ENCODE data around the gene NFASC.

Gene NFASC

DNA sequence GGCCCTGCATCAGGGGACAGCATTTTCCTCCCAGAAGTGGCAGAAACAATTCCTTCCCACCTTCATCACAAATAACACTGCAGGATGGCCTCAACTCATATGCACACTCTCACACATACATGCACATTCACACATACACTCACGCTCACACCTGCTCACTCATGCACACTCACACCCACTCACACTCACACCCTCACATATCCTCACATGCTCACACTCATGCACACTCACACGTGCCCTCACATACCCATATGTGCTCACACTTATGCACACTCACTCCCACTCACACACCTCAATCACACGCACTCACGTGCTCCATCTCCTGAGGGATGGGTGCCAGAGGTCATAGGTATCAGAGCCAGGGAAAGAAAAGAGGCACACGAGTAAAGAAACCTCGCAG, 77.1 kb downstream of the NFASC start:
- no peak overlapping the region for H3K27ac ChIP-seq
- DNase-seq (ENCODE audit: low read depth, low spot score) = no peak

DNA sequence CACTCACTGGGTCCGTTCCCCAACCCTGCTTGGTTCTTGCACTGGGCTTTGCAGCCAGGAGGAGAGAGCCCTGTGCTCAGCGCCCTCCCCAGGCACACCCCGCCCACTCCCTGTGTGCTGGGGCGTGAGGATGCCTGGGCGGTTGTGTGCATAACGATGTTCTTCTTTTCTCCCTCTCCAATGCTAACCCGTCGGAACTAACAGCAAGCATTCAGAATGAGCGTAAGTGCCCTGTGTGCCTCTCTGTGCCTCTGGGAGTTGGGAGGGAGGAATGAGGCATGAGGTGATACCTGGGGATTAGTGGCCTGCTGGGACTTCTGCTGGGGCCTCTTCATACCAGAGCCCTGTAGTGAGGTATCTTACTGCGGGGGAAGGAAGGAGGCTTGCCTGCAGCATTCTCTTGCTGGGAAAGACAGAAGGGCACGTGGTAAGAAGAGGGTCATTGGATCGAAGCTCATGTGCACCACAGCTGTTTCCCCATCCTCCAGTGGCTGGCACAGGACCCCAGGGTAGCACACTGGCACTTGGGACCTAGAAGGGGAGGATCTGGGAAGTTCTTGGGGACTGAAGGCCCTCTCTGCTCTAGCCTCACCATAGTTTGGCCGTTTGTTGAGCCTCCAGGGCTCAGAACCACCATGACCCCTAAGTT, 79.8 kb downstream of the NFASC start:
- no peak for DNase-seq (ENCODE audit: low read depth, low spot score)
- no peak overlapping the region for H3K27ac ChIP-seq

DNA sequence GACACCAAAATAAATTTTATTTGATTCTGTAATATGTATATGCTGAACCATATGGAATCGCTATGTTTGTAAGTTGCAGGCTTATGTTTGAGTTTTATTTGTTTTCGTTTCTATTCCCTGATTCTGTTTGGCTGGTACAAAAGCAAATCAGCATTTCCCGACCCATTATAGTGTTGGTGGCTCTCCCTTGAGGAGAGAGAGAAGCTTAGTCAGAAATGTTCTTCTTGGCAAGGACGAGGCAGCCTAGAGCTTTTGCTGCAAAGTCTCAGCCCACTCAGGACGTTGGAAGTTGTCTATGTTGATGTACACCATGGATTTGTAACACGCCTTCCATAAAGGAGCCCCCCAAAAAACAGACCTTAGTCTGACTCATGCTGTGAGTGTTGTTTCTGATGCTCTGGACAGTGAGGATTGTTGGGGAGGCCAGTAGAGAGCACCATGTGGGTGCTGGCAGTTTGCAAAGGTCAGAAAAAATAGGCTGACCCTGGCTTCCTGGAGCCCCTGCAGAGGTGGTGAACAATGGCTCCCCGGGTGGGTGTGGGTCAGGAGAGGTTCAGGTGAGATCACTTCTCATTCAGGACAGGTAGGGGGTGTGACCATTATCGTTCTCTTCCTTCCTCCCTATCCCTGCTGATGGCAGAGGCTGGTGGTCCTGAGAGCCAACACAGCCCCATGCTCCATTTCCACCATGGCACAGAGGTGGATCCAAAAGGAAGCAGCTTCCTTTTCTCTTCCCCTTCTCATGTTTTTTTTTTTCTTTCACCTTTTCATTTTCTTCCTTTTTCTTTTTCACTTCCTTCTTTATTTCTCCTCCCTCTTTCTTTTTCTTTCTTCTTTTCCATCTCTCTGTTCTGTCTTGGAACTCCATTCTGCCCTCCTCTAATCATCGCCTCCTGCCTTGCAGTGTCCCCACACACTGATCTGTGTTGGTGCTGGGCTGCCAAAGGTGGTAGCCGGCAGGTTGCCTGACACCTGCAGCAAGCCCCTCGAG, 88.0 kb downstream of the NFASC start:
- DNase-seq (ENCODE audit: low read depth, low spot score) = no peak
- no peak overlapping the region for H3K27ac ChIP-seq

DNA sequence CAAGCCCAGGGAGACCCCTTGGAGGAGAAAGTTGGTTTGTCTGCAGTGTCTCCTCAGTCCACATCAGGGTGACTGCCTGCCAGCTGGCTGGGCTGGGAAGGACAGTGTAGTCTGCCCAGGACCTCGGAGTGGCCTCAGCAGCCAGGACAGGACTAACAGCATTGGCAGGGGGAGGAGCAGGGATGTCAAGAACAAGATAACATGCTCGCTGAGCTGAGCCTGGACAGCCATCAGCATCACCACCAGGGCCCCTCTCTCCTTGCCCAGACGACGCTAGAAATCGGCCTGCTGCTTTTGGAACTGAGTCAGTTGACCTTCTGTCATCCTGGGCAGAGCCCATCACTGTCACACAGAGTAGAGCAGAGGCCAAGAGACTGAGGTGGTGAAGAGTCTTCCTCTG, 88.7 kb downstream of the NFASC start:
- no peak overlapping the region for H3K27ac ChIP-seq
- DNase-seq (ENCODE audit: low read depth, low spot score) = no peak

DNA sequence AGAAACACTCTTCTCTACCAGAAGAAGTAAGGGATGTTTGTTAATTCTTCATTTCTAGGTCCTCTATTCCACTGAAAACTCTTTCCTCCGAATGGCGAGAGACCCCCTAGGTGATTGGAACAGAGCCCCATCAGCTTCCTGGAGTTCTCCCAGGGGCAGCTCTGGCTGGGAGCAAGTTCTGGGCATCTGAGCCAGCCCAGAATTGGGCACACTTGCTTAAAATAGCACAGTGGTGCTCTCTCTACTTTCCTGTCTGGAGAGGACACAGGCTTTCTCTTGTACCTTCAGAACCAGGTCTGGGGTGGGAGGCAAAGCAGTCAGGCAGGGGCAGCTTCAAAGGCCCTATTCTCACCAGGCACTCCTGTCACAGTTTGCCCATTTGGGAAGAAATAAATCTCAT, 89.2 kb downstream of the NFASC start:
- DNase-seq (ENCODE audit: low read depth, low spot score) = no peak
- no peak overlapping the region for H3K27ac ChIP-seq

DNA sequence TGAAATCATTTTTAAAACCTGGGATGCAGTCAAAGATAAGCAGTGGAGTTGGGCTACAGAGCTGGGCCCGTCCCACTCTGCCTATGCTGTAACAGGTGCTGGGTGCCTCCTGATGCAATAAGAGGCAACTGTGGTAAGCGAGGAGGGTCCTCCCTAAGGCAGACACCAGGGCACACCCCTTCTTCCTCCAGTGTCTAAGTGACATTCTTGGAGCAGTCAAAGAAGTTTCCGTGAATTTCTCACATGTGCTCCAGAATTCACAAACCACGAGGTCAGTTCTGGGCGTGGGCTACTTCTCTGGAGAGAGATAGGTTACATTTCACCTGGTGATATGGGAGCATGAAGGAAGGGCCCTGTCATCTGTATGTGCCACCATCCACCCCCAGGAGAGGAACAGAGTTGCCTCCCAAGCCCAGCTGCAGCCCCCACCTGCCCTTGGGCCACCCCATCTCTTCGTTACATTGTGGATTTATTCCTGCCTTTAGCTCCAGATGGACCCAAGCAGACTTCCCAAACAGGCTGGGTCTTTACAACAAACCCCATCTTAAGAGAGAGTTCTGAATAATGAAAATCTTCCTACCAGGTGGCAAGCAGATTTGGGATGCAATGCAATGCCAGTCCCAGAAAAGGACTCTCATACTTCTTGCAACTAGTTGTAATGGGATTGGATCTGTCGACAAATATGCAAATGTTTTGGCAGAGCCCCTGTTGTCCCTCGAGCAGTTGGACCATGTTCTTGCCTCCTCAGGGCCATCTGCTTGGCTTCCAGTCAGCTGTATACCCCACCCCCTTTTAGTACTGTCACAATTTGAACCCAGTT, 89.9 kb downstream of the NFASC start:
- DNase-seq (ENCODE audit: low read depth, low spot score) = no peak
- H3K27ac ChIP-seq = no peak overlapping the region

DNA sequence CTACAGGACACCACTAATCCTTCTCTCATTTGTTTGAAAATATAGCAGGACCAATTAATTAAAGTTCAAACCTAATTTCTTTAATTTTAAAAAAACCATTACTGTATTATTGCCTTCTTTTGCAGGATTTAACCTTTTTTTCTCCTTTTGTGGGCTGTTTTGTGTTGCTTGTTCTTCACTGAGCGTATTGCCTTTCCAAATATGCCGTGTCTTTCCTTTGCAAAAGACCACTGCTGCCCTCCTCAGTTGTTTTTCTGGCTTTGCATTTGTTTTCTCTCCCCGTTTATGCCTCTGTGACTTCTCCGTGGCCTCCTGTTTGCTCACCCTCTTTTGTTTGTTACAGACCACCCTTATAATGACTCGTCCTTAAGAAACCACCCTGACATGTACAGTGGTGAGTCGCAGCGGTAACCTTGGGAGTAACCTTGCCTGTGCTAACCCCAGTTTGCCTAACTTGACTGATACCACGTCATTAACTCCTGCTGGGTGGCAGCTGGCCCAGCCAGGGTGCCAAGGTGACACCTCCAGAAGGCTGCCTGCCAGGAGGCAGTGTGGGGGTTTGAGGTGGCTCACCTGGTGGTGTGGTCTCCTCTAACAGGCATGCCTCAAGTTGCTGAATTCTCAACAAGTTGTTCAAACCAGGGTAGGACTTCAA, 91.2 kb downstream of the NFASC start:
- no peak for DNase-seq (ENCODE audit: low read depth, low spot score)
- H3K27ac ChIP-seq = no peak overlapping the region

DNA sequence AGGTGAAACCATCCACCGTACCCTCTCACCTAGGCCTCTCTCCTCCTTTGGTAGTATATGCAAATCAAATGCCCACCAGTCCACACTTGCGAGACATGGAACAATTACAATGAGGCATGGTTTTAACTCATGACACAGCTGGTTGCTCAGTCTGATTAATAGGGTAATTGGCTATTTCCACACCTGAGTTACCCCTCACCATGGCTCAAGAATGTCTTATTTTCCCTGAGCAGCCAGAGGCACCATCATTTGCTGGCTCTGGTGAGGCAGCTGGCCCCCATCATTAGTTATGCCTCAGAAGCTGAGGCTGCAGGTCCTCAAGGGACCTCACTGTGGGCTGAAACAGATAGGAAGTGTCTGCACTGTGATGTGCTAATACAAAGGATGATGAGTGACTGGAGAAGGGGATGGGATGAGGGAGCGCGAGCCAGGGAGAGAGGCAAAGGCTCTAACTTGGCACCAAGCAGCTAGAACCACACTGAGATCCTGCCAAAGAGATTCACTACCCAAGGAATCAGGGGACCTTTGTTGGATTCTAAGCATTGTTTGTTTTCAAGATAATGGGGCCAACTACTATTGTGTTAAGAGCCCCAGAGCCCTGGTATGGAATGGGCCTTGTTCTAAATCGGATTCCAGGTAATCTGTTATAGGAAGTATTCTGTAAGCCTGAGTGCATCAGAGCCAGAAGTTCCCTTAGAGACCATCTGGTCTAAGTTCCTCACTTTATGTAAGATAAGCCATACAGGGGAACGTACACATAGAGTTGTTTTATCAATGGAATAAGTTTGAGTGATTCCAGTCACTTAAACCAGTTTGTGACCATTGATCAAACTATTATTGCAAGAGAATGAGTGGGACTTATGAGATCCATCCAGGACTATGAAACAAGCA, 92.3 kb downstream of the NFASC start:
- H3K27ac ChIP-seq = no peak overlapping the region
- no peak for DNase-seq (ENCODE audit: low read depth, low spot score)

DNA sequence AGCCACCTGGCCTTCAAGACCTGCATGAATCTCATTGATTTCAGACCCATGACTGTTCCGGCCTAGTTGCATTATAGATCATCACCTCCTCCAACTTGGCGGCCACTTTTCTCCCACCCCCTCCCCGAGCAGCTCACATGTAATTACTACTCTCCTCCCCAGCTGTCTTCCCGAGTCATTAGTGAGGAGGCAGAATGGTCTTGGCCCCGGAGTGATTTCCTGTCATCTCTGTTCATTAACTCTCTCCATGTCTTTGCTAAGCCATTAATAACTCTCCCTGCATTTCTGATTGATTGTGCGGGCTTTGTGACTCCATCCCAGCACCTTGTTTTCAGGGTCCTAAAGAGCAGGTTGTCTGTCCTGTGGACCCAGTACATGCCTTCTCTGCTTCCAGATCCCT, 96.8 kb downstream of the NFASC start:
- no peak overlapping the region for H3K27ac ChIP-seq
- DNase-seq (ENCODE audit: low read depth, low spot score) = no peak

DNA sequence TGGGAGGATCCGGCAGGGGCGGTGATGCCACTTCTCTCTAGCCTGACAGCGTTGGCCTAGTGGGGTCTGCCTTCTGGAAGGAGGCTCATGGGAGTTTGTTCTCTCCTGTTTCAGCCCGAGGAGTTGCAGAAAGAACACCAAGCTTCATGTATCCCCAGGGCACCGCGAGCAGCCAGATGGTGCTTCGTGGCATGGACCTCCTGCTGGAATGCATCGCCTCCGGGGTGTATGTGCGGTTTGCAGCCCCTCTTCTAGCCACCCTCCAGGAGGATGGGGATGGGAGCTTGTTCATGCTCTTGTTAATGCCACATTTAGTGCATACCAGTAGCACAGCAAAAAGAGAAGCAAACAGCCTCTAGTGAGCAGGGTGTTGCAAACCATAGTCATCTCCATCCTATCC, 97.5 kb downstream of the NFASC start:
- H3K27ac ChIP-seq = no peak overlapping the region
- DNase-seq (ENCODE audit: low read depth, low spot score) = no peak

DNA sequence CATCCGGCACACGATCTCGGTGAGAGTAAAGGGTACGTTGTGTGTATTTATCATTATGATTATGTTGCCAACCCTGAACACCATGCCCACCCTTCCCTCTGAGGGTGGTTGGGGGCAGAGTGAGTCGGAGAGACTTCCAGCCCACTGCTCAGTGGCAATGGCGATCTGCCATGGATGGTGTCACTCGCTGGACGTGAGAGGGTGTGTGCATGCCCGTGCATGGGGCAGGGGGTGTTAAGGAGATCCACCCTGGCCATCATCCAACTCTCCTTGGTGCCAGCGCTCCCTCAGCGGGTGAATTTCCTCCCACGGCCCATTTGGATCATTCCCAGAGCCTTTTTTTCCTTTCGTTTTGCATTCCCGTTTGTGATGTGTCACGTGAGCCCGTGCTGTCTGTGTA, 98.3 kb downstream of the NFASC start:
- H3K27ac ChIP-seq = no peak overlapping the region
- no peak for DNase-seq (ENCODE audit: low read depth, low spot score)

DNA sequence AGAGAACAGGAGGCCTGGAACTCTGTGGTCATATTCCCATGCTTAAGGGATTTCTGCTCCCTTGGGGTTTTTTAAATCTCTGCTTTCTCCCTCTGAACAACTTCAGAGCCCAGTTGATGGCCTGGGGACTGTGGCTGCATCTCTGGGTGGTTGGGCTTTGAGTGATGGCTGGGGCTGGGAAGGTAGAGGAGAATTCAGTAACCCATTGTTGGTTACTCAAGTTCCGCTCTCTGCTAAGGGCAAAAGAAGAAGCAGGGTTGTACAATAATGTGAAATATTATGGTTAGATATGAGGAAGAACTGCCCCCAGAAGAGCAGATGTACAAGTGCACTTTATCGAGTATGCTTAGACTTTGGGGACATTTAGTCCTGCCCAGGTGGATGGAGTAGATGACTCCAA, 100.3 kb downstream of the NFASC start:
- no peak overlapping the region for H3K27ac ChIP-seq
- DNase-seq (ENCODE audit: low read depth, low spot score) = no peak

DNA sequence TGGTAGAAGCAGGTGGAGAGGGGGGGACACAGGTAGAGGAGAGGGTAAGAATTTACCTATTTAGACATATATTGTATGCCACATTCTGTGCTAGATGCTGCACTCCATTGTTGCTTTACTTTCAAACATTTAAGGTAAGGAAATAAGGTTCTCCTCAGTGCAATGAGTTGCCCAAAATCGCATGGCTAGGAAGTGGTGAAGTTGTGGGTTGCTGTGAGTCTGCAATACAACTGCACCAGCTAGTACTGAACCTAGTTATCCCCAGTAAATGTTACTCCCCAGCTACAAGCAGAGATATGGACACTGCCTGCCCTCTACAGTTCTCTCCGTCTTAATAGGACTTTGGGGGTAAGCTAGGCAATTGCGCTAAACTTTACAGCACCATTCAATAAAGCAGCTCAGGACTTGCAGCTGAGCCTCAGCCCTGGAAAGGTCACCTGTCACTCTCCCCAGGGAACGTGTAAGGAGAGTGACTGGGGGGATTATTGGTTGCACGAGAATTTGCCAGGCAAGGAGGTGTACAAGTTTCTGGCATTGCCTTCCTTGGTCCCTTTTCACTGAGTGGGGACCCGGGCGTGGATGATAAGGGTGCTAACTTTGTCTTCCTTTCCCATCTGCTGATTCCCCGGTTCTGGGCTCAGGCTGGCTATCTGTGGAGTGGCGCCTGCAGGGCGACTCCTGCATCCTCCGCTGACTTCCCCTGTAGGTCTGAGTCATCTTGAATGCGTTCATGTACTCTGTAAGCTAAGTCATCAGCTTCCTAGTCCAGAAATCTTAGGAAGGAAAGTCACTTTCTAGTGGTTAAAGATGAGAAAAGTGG, 101.1 kb downstream of the NFASC start:
- H3K27ac ChIP-seq = no peak overlapping the region
- DNase-seq (ENCODE audit: low read depth, low spot score) = peak; percentile 31

DNA sequence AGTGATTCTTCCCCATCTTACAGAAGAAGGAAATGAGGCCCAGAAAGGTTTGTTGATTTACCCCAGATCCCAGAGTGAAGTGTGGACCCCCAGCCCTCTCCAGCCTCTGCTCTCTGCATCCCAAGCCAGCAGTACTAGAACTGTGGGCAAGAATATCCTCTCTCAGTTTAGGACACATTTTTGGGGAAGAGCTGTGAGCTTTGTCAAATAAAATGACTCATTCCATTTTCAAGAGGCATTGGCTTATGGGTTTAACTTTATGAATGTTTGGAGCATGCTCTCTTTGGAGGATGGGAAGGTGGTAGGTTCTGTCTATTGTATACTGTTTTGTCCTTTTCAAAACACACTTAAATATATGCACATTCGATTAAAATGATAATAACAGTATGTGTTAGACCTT, 101.8 kb downstream of the NFASC start:
- H3K27ac ChIP-seq = no peak overlapping the region
- no peak for DNase-seq (ENCODE audit: low read depth, low spot score)

DNA sequence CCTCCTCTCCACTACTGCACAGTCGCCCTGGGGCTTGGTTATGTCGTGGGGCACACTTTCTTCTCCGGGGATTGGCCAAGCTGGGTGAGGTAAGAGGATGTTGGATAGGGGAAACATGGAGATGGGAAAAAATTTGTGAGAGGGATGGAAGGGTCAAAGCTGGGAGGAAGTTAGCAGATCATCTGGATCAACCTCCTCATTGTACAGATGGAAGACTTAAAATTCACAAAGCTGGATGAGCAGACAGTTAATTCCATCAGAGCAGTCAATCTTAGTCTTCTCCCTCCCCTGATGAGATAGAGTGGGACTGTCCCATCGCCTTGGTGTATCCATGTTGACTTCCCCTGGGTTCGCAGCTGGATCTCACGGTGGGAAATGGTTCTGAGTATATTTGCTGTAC, 102.8 kb downstream of the NFASC start:
- no peak for DNase-seq (ENCODE audit: low read depth, low spot score)
- no peak overlapping the region for H3K27ac ChIP-seq

DNA sequence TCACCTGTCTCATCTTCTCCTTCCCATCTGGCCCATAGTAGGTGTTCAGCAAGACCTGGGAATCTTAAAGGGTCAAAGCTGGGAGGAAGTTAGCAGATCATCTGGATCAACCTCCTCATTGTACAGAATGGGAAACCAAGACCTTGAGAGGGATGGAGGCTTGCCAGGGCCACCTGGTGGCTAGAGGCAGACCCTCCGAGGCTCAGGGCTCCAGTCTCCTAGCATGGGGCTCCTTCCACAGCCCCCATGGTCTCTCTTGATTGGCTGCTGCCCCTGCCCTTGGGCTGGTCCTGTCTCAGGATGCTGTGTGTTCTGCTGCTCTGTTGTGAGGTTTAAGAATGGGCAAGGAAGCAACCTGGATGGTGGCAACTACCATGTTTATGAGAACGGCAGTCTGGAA, 103.7 kb downstream of the NFASC start:
- H3K27ac ChIP-seq = no peak overlapping the region
- DNase-seq (ENCODE audit: low read depth, low spot score) = no peak

DNA sequence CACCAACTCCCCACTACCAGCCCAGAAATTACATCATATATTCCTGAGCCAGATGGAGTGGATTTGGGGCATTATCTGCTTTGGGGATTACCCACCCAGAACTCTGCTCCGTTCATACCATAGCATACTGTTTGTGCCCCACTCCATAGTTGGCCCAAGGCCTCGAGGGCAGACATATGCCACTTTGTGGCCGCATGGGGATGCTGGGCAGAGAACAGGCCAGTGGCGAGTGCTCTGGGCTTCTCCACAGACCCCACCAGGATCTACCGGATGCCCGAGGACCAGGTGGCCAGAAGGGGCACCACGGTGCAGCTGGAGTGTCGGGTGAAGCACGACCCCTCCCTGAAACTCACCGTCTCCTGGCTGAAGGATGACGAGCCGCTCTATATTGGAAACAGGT, 104.4 kb downstream of the NFASC start:
- no peak overlapping the region for H3K27ac ChIP-seq
- DNase-seq (ENCODE audit: low read depth, low spot score) = no peak

DNA sequence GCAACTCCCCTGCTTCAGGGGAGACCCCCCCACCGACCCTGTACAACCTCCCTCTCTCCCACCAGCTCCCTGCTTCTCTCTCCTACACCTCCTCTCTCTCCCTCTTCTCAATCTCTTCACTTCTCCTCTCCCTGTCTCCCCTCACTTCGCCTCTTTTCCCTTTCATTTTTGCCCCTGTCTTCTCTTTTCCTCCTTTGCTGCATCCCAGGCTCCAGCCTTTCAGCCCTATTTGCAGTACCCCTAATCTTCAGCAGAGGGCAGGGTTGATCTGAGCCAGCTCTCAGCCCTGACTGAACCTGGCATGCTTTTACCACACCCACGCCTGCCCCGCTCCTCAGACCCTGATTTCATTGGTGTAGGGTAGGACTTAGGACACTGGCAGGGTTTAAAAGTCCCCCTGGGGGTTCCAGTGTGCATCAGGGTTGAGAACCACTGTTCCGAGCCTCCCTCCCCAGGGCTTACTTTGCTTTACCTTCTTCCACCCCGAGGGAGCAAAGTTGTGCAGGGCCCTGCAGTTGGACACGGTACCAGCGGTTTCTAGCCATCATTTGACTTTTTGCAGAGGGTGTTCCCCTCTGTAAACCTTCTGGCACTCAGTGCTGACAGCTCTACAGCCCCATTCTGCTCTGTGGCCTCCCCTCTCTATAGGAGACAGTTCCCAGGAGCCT, 105.0 kb downstream of the NFASC start:
- no peak overlapping the region for H3K27ac ChIP-seq
- DNase-seq (ENCODE audit: low read depth, low spot score) = no peak
